Suppressor macrophage (primary cell): ENCODE measurements around the gene GRIPAP1.
"Not testable (repeated sequence)": the region's sequence is repeated elsewhere in the genome, so short reads cannot be mapped to it uniquely, and the experiment has no call there.

Experiments used
- DNase-seq, 4 experiments: peaks; one replicate each; pipeline ENCODE4 v3.0.0-alpha.2; 2020 to 2022

Gene GRIPAP1

GRCh38 chrX:48997455-48997854 lies 4.6 kb downstream of the GRIPAP1 start:
- DNase-seq = no peak

GRCh38 chrX:48996969-48997368 lies 5.1 kb downstream of the GRIPAP1 start:
- no peak for DNase-seq

DNA sequence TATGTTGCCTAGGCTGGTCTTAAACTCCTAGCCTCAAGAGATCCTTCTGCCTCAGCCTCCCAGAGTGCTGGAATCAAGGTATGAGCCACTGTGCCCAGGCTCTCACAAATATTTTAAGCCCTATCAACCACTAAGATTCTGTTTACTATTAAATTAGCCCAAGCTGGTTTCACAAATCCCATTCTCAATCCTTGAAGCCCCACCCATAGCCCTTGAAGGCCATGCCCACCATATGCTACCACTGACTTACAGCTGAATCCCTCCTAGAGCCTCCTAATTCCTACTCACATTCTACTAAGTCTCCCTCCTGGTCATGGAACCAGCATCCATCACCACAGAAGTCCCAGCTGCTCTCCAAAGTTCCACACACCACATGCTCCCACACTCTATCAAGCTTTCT lies 9.7 kb downstream of the GRIPAP1 start:
- DNase-seq = no peak

GRCh38 chrX:48989483-48989882 lies 12.6 kb downstream of the GRIPAP1 start:
- DNase-seq = no peak

DNA sequence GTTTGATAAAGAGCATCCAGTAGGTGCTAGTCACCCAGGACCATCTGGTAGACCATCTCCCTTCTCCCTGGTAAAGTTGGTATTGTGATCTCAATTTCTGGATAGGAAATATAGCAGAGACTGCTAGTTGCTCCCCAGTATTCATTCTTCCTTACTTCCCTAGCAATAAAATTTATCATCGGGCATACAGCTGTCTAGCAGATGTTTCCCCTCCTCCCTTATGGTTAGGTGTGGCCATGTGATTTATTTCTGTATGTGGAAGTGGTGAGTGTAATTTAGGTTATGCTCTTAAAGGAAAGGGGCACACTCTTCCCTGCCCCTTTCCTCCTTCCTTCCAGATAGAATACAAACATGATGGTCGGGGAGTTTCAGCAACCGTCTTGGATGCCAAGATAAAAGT lies 18.2 kb downstream of the GRIPAP1 start:
- no peak for DNase-seq

DNA sequence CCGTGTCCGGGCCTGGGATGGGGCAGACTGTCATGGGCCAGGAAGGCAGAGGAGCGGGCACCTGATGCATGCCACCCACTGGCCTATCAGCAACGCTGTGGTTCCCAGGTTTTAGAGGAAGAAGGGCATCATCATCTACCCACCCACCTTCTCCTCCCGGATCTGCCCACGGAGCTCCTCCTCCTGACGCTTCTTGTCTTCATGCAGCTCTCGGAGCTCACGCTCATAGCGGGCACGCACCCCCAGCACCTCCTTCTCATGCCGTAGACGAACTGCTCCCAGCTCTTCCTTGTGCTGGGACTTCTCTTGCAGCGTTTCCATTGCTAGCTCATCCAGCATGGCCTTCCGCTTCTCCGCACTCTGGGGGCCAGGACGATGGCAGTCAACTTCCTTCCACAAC lies 19.0 kb downstream of the GRIPAP1 start:
- DNase-seq = no peak

DNA sequence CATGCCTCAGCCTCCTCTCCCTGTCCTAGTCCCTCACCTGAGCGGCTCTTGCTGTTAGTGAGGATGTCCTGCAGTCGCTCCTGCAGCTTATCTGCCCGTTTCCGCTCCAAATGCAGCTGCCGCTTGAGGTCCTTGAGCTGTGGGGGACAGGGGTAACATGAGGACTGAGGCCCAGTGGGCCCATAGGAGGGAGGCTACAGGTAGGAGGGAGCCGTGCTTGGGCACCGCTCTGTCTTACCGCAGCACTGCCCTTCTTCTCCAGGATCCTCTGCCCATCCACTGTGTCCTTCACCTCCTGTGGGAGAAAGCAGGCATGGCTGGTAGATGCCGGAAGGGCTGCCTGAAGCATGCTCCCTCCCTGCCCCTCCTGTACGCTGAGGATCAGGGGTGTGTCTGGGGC lies 20.9 kb downstream of the GRIPAP1 start:
- no peak for DNase-seq

- not testable (repeated sequence) for DNase-seq
These were observed 21.7 kb downstream of the GRIPAP1 start for GRCh38 chrX:48980341-48980740.

GRCh38 chrX:48978226-48978625 lies 23.8 kb downstream of the GRIPAP1 start:
- no peak for DNase-seq

DNA sequence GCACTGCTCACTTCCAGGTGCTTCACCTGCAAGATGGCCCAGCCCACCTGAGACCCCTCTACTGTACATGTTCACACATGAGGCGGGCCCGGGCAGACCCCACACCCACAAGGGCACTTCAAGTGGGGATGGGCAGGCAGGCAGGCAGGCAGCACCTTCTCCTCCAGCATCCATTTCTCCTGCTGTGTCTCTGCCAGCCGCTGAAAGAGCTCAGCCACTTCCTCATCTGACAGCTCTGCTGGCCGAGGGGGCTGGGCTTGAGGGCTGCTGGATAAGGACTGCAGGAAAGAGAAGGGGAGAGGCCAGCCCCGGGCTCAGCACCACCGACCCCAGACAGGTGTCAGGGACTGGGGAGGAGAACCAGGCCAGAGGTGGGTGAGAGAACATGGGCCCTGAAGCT lies 26.0 kb downstream of the GRIPAP1 start:
- DNase-seq = peak in 2 of 4 experiments; percentile 8 to 13

DNA sequence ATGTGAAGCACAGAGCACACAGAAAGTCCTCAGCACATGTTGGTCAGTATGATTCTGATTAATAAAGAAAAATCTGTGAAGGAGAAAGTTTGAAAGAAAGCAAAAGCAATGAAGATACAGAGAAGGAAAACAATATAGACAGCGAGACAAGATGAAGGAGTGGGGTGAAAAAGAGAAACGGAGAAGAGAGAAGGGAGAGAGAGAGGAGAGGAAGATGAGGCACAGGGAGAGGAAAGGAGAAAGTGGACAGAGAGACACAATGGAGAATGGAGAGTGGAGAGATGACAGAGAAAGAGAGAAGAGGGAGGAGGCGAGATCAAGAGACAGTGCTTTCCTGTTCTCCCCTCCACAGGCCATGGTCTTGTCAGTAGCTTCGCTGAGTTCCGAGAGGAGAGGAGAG lies 26.5 kb downstream of the GRIPAP1 start:
- DNase-seq = no peak

DNA sequence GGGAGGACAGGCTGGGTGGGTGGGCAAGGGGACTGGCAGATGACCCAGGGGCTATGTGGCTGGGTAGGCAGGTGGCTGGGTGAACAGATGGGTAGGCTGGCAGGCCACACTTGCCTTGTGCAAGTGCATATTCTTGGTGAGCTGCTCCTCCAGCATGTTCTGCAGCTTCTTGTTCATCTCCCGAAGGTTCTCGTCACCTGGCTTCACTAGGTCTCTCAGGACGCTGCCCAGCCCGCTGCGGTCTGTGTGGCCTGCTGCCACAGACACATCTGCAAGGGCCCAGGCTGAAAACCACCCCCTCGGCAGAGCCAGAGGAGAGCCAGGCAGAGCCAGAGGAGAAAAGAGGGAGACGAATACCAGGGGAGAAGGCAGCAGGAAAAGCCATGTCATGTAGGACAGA lies 27.0 kb downstream of the GRIPAP1 start:
- no peak for DNase-seq

- no peak for DNase-seq
These were observed 27.5 kb downstream of the GRIPAP1 start for GRCh38 chrX:48974574-48974973.

- DNase-seq = no peak
These were observed 28.0 kb downstream of the GRIPAP1 start for GRCh38 chrX:48974033-48974432.

DNA sequence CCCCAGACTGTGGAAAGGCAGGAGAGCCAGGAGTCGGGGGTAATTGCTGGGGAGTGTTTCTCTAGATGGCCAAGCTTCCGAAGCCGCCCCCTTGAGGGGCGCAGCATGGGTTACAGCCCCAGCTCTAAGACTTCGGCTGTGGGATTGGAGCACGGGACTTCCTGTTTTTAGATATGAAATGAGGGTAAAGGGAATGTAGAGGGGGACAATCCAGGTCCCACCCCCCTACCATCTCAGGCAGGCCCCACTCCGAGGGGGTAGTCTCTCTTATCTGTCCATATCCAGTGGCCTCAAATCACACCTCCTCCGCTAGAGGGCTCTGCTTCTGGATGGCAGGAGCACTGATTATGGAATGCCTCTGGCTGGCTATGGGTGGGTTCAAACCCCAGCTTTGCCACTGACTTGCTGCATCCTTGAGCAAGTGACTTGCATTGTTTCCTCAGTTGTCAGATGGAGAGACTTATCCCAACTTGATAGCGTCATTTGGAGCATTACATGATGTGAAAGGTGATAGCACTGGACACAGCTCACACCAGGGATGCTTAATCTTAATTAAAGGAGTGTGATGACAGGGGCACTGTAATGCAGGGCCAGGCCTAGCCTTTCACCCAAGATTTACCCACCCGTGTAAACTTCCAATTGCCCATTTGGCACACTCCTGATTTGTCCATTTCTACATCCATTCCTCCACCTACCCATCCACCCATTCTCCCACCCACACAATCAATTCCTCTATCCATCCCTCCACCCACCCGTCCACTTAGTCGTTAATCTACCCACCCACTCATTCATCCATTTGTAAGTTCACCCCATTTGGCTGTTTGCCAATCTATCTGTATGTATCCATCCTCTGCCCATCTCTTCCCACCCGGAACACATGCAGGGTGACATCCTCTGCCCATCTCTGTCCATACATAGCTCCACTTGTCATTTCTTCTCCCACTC lies 29.6 kb downstream of the GRIPAP1 start:
- DNase-seq = peak; percentile 11 to 58 (median 51)

DNA sequence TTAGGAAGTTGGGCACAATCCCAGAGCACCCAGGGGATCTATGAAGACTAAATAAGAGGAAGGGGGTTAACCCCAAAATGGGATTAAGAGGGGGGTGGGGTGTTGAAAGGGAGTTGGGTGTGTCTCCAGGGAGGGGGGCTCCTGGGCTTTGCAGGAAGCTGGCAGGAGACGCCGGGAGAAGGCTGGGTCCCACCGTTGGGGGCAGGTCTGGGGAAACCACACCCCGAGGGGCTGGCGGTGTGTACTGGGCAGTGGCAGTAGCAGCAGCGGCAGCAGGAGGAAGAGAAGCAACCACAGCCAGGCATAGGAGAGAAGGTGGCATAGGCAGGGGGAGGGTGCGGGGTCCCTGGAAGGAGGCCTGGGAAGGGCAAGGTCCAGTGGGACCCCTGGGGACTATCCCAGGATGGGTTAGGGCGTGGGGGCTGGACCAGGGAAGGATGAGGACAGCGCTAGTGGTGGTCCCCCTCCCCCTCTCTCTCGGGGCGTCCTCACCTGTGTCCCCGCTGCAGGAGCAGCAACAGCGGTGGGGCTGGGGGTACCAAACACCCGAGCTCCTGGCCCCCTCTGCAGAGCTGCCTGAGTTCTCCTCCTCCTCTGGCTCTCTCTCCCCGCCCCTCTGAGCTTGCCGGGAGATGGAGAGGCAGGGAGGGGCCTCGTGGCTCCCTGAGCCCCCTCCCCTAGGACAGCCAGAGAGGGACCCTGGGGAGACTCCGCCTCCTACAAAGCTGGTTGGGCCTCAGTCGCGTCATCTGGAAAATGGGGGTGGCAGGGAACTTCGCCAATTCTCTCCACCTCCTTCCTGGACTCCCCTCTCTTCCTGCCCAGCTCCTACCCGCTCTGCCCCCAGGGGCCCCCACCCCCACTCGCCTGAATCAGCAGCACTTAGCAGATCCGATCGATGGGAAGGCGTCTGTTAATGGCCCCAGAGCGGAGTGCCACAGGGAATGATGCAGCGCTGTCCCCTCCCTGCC lies 30.5 kb downstream of the GRIPAP1 start, which contains the start of gene KCND1:
KCND1 (minus strand) TSS at position 596 of the 971 bp plus-strand sequence. CDS start 1,573 bp downstream, outside the sequence.
- DNase-seq = no peak

GRCh38 chrX:48969471-48969870 lies 32.6 kb downstream of the GRIPAP1 start:
- DNase-seq = no peak

DNA sequence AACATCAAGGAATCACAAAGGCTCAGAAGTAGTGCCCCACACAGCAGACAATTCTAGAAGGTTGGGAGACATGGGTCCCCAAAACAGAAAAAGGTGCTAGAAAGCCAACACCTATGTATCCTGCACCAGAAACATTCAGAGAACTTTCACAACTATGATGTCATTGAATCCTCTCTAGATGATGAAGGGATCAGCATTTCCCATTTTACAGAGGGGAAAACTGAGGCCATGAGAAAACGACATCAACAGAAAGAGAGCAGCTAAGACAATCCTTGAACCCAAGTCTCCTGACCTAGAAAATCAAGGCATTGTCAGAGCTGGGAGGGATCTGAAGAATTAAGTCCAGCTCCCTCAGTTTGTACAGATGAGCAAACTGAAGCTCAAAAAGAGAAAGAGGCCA lies 33.7 kb downstream of the GRIPAP1 start:
- no peak for DNase-seq

DNA sequence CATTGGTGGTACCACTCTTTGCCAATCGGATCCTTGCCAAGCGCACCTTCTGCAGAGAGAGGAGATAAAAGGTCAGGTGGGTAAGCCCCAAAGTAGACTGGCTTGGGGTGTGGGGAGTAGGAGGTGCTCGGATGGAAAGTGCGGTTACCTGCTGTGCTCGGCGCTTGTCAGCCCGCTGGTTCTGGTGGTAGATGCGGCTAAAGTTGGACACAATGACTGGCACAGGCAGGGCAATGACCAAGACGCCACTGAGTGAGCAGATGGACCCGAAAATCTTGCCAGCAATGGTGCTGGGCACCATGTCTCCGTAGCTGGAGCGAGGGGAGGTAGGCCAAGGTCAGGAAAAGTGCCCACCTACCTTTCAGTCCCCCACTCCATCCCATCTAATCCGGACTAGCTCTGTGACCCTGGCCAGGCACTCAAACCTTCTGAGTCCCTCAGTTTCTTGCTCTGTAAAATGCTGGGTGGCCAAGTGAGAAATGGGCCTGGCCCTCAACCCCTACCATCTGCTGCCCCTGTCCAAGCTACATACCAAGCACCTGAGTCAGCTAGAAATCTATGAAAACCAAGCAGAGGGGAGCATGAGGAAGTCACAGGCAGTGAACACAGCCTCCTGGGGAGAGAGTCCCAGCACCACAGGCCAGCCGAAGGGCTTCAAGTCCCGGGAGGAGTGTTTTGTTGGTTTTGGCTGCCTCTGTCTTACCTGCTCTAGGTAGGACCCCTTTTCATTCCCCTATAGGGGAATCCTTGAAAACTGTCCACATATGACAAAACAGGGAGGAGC lies 35.1 kb downstream of the GRIPAP1 start:
- no peak for DNase-seq

DNA sequence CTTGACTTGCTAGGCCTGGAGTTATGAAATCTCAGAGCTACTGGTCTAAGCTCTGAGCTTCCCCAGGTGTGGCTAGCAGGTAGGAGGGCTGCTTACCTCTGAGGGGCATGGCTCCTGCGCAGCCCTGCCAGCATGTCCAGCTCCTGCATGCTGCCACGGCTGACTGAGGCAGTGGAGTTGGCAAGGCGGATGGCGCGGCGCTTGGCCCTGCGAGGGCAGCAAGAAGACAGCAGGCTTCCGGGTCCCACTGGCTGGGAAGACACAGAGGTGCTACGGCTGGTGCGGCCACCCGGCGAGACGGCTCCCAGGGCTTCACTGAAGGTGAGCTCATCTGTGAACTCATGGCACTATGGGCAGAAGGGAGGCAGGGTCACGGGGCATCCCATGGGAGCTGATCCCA lies 36.1 kb downstream of the GRIPAP1 start:
- DNase-seq = no peak

DNA sequence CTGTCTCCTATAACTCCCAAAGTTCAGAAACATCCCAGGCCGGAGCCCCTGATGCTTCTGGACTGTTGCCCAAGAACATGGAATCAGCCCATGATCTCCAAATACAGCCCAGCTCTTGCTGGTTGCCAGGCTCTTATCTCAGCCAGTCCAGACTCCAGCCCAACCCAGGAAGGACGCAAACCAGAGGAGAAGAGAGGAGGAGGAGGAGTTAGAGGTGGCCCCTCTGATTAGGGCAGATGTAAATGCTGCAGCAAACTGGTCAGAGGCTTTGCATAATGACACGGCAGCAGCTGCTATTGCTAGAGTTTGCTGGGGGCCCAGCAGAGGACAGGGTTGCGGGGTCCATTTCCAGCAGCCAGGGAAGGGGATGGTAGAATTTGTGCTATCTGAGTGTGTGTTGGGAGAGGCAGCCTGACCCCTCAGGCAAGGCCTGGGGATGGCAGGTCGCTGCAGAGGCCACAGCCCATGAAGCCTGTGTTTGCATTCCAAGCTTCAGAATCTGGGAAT lies 40.4 kb downstream of the GRIPAP1 start:
- DNase-seq = no peak

- DNase-seq = peak; percentile 25 to 50 (median 47)
These were observed 41.8 kb downstream of the GRIPAP1 start for GRCh38 chrX:48960291-48960690.
